ENCODE results near the gene APAF1. TPM values are rescaled to one million over a fixed set of nuclear protein-coding genes. Genes with fewer than 3 reads are reported as not detected.

Gene APAF1
- total and polyA plus RNA-seq, 9 of the 15 experiments (the other 6 are each of a cell fraction or from before 2014, with no cell fraction given): 5.1 to 15.7 (median 9.9) TPM

DNA sequence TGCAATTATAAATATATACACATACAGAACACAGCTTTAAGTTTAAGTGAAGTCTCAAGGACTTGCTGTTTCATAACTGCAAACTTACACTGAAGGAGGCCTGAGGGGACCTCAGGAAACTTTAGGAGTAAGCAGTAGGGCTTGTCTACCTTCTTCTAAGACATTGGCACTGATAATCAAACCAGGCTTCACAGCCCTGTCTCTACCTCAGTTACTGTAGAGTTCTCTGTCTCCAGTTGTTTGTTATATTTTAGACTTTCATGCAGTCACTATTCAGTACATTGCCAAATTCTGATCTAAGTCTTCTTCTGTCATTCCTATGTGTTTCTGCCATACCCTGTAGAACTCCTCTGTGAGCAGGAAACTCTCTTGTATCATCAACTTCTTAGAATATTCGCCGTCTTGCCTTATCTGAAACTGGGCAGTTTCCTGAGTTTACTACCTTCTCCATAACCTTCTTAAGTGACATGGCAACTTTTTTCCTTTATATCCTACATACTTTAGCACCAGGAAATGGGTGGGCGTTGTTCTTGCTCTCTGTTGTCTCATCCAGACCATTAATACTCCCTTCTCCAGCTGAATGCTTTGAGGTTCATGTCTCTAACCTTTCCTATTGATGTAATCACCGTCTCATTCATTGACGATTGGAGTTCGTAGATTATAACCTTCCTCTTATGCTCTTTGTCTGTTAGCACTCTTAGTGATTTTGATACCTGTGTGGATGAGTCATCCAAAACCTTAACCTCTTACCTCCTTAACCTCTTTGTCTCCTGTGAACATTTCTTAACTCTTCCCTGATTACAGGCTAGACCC lies 11.4 kb downstream of the APAF1 start (continued):
- TF ChIP-seq, protein P1, sequence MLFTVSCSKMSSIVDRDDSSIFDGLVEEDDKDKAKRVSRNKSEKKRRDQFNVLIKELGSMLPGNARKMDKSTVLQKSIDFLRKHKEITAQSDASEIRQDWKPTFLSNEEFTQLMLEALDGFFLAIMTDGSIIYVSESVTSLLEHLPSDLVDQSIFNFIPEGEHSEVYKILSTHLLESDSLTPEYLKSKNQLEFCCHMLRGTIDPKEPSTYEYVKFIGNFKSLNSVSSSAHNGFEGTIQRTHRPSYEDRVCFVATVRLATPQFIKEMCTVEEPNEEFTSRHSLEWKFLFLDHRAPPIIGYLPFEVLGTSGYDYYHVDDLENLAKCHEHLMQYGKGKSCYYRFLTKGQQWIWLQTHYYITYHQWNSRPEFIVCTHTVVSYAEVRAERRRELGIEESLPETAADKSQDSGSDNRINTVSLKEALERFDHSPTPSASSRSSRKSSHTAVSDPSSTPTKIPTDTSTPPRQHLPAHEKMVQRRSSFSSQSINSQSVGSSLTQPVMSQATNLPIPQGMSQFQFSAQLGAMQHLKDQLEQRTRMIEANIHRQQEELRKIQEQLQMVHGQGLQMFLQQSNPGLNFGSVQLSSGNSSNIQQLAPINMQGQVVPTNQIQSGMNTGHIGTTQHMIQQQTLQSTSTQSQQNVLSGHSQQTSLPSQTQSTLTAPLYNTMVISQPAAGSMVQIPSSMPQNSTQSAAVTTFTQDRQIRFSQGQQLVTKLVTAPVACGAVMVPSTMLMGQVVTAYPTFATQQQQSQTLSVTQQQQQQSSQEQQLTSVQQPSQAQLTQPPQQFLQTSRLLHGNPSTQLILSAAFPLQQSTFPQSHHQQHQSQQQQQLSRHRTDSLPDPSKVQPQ (CRISPR knock-in tag; IDR thresholded peaks at IDR 0.05; ENCODE audit: borderline replicate concordance): no peak
- TF ChIP-seq EP300 (IDR thresholded peaks at IDR 0.05; ENCODE audit: low read length): peak; percentile 28; the same call in 1 of the 2 replicates
- TF ChIP-seq, protein P2, sequence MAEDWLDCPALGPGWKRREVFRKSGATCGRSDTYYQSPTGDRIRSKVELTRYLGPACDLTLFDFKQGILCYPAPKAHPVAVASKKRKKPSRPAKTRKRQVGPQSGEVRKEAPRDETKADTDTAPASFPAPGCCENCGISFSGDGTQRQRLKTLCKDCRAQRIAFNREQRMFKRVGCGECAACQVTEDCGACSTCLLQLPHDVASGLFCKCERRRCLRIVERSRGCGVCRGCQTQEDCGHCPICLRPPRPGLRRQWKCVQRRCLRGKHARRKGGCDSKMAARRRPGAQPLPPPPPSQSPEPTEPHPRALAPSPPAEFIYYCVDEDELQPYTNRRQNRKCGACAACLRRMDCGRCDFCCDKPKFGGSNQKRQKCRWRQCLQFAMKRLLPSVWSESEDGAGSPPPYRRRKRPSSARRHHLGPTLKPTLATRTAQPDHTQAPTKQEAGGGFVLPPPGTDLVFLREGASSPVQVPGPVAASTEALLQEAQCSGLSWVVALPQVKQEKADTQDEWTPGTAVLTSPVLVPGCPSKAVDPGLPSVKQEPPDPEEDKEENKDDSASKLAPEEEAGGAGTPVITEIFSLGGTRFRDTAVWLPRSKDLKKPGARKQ (CRISPR knock-in tag; IDR thresholded peaks at IDR 0.05): no peak
- no peak for TF ChIP-seq ZNF764 (CRISPR knock-in tag; IDR thresholded peaks at IDR 0.05; ENCODE audit: low read depth)
- TF ChIP-seq, protein P3, sequence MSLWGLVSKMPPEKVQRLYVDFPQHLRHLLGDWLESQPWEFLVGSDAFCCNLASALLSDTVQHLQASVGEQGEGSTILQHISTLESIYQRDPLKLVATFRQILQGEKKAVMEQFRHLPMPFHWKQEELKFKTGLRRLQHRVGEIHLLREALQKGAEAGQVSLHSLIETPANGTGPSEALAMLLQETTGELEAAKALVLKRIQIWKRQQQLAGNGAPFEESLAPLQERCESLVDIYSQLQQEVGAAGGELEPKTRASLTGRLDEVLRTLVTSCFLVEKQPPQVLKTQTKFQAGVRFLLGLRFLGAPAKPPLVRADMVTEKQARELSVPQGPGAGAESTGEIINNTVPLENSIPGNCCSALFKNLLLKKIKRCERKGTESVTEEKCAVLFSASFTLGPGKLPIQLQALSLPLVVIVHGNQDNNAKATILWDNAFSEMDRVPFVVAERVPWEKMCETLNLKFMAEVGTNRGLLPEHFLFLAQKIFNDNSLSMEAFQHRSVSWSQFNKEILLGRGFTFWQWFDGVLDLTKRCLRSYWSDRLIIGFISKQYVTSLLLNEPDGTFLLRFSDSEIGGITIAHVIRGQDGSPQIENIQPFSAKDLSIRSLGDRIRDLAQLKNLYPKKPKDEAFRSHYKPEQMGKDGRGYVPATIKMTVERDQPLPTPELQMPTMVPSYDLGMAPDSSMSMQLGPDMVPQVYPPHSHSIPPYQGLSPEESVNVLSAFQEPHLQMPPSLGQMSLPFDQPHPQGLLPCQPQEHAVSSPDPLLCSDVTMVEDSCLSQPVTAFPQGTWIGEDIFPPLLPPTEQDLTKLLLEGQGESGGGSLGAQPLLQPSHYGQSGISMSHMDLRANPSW (CRISPR knock-in tag; IDR thresholded peaks at IDR 0.05): no peak
- no peak for TF ChIP-seq PHB (CRISPR knock-in tag; IDR thresholded peaks at IDR 0.05)
- TF ChIP-seq ZNF717 (CRISPR knock-in tag; IDR thresholded peaks at IDR 0.05): no peak
- TF ChIP-seq STAT5B (CRISPR knock-in tag; IDR thresholded peaks at IDR 0.05): no peak
- TF ChIP-seq HMGN3 (IDR thresholded peaks at IDR 0.05; ENCODE audit: borderline replicate concordance, extremely low read depth, insufficient read length, low read depth, low read length): no peak
- TF ChIP-seq EP400 (IDR thresholded peaks at IDR 0.05): peak; percentile 11; the same call in 1 of the 2 replicates
- no peak for TF ChIP-seq HDAC3 (IDR thresholded peaks at IDR 0.05; ENCODE audit: borderline replicate concordance, partially characterized antibody)
- TF ChIP-seq, protein P4, sequence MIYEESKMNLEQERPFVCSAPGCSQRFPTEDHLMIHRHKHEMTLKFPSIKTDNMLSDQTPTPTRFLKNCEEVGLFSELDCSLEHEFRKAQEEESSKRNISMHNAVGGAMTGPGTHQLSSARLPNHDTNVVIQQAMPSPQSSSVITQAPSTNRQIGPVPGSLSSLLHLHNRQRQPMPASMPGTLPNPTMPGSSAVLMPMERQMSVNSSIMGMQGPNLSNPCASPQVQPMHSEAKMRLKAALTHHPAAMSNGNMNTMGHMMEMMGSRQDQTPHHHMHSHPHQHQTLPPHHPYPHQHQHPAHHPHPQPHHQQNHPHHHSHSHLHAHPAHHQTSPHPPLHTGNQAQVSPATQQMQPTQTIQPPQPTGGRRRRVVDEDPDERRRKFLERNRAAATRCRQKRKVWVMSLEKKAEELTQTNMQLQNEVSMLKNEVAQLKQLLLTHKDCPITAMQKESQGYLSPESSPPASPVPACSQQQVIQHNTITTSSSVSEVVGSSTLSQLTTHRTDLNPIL (CRISPR knock-in tag; IDR thresholded peaks at IDR 0.05): no peak
- no peak for TF ChIP-seq MYNN (IDR thresholded peaks at IDR 0.05)
- TF ChIP-seq MYNN (CRISPR knock-in tag; IDR thresholded peaks at IDR 0.05): no peak
- TF ChIP-seq, protein P5, sequence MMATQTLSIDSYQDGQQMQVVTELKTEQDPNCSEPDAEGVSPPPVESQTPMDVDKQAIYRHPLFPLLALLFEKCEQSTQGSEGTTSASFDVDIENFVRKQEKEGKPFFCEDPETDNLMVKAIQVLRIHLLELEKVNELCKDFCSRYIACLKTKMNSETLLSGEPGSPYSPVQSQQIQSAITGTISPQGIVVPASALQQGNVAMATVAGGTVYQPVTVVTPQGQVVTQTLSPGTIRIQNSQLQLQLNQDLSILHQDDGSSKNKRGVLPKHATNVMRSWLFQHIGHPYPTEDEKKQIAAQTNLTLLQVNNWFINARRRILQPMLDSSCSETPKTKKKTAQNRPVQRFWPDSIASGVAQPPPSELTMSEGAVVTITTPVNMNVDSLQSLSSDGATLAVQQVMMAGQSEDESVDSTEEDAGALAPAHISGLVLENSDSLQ (IDR thresholded peaks at IDR 0.05): 0 out of 2 replicates have a peak, but pooled peaks have one; percentile 10
- TF ChIP-seq SAFB (IDR thresholded peaks at IDR 0.05; ENCODE audit: borderline replicate concordance, low read depth, low read length): no peak
- TF ChIP-seq DNMT1 (IDR thresholded peaks at IDR 0.05): no peak
- no peak for TF ChIP-seq POLR2B (IDR thresholded peaks at IDR 0.05; ENCODE audit: low read depth, partially characterized antibody)
- TF ChIP-seq HMG20B (CRISPR knock-in tag; IDR thresholded peaks at IDR 0.05): no peak

Data from K562 (cell line).